Loucy (cell line): ENCODE results near the gene TMEM140.

Source experiments
- EZH2phosphoT487 ChIP-seq: fragments of 200-600 bp; IDR thresholded peaks from 2 replicates; pipeline ENCODE4 v1.6.1; 2018; ENCODE audit warnings: antibody characterized with exemption, mild to moderate bottlenecking, moderate library complexity, borderline replicate concordance
- TF ChIP-seq, protein P1 (sequence below): fragments of 200-600 bp; sonication (generic); conservative IDR thresholded peaks from 2 replicates; pipeline ENCODE4 v1.5.1; 2014; ENCODE audit warnings: mild to moderate bottlenecking, antibody characterized with exemption, low read length

DNA sequence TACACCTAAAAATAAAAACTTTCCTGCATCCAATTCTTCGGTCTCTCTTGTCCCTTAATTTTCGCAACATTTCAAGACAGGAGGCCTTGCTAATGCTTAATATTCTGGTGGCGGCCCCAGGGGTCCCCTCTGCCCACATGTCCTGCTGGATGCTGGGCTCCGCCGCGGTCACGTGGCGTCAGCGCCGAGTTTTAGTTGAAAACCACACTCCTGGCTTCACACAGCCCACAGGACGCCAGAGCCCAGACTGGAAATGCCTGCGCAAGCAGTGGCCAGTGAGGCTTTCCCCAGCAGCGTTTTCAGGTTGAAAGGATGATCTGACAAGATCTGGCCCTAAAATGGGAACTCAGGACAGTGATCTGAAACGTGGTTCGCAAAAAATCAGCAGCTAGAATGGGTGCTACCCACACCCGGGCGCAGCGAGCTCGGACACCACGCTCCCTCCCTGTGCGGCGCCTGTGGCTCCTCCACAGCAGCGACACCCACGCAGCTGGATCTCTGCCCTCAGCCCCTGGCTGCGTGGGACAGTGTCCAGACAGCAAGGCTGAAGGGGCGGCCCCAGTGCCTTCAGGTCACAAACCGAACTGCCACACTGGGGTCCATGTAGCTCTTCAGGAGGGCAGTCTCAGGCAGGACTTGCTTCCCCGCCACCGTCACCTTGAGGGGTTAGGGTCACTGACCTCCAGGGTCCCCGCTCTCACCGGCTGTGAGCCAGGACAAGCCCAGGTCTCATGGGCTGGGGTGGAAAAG, 34.2 kb downstream of the TMEM140 start:
- TF ChIP-seq, protein P1, sequence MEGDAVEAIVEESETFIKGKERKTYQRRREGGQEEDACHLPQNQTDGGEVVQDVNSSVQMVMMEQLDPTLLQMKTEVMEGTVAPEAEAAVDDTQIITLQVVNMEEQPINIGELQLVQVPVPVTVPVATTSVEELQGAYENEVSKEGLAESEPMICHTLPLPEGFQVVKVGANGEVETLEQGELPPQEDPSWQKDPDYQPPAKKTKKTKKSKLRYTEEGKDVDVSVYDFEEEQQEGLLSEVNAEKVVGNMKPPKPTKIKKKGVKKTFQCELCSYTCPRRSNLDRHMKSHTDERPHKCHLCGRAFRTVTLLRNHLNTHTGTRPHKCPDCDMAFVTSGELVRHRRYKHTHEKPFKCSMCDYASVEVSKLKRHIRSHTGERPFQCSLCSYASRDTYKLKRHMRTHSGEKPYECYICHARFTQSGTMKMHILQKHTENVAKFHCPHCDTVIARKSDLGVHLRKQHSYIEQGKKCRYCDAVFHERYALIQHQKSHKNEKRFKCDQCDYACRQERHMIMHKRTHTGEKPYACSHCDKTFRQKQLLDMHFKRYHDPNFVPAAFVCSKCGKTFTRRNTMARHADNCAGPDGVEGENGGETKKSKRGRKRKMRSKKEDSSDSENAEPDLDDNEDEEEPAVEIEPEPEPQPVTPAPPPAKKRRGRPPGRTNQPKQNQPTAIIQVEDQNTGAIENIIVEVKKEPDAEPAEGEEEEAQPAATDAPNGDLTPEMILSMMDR = no peak
- TF ChIP-seq EZH2phosphoT487 = no peak
